ENCODE measurements around the gene PDZRN4.

DNA sequence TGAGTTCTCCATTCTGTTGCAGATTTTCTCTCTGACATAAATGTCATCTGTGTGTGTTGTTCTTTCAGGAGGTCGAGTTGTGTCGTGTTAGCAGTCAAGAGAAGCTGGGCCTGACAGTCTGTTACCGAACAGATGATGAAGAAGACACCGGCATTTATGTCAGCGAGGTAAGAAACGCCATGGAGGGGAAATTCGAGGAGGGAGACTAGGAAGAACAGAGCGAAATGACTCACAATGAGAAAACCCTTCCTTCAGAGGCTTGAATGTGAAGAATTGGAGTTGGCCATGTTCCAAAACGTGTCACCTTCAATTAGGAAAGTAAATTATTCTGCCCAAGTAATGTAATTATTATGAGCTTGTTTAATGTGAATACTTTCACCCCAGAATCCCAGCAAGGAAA is 364.5 kb downstream of the PDZRN4 start:
- TF ChIP-seq, protein P1, sequence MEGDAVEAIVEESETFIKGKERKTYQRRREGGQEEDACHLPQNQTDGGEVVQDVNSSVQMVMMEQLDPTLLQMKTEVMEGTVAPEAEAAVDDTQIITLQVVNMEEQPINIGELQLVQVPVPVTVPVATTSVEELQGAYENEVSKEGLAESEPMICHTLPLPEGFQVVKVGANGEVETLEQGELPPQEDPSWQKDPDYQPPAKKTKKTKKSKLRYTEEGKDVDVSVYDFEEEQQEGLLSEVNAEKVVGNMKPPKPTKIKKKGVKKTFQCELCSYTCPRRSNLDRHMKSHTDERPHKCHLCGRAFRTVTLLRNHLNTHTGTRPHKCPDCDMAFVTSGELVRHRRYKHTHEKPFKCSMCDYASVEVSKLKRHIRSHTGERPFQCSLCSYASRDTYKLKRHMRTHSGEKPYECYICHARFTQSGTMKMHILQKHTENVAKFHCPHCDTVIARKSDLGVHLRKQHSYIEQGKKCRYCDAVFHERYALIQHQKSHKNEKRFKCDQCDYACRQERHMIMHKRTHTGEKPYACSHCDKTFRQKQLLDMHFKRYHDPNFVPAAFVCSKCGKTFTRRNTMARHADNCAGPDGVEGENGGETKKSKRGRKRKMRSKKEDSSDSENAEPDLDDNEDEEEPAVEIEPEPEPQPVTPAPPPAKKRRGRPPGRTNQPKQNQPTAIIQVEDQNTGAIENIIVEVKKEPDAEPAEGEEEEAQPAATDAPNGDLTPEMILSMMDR (conservative IDR thresholded peaks at IDR 0.05; ENCODE audit: low read length) = no peak
- no peak for TF ChIP-seq EZH2phosphoT487 (IDR thresholded peaks at IDR 0.05; ENCODE audit: borderline replicate concordance)
